Stimulated activated CD8-positive, alpha-beta memory T cell treated with anti-CD3 and anti-CD28 coated beads, Interleukin-2, amount 100 ng/mL, for 1 hour (primary cell): ENCODE results near the gene DELE1.

ENCODE experiments used
- DNase-seq, 2 donors: peaks; one replicate each; pipeline ENCODE4 v3.0.0-alpha.2; 2020; ENCODE audit warnings: low read depth in 2 of 2

DELE1 gene

DNA sequence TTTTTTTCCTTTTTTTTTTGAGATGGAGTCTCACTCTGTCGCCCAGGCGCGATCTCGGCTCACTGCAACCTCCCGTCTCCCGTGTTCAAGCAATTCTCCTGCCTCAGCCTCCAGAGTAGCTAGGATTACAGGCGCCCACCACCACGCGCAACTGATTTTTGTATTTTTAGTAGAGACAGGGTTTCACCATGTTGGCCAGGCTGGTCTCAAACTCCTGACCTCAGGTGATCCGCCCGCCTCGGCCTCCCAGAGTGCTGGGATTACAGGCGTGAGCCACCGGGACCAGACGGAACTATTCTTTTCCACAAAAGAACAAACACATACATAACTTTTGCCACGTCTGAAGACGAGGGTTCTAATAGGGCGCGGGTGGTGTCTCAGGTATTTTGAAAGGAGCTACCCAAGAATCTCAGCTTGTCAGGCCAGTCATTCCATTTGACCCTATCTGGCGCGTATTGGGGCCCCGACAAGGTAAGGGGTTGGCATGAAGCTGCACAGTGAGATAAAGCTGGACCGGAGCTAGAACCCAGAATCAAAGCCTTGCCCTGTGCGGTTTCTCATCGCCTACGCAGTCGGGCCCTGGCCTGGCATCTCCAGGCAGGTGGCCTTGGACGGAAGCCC lies 734 bp upstream of the DELE1 start:
- peak in 1 of 2 donors; percentile 2 for DNase-seq

DNA sequence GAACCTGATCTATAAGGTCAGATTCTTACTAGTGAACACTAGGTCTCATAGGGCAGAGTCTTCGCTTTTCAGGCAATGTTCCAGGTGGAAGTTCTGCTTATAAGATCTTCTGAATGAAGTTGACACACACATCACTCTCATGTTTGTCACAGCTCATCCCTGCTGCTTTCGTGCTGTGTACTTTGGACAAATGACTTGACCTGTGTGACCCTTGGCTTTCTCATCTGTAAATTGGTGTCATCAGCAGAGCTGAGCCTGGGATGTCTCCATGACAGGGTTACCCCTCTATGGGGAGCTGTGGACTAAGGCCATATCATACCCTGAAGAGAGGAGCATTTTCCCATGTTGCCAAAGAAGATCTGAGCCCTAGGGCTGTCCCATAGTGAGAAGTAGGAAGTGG lies 2.8 kb downstream of the DELE1 start:
- no peak for DNase-seq

DNA sequence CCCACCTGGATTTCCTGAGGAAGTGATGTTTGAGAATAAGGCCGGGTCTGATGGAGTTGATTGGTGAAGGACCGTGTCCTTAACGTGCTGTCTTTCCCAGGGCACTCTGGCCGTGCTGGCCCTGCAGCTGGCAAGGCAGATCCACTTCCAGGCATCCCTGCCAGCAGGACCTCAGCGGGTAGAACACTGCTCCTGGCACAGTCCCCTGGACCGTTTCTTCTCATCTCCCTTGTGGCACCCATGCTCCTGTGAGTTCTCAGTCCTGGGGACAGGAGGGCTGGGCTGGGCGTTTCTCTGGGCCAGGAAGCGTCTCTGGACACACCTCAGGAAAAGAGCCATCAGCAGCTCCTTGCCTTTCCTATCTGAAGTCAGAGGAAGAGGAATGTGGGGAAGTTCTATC lies 4.4 kb downstream of the DELE1 start:
- no peak for DNase-seq

DNA sequence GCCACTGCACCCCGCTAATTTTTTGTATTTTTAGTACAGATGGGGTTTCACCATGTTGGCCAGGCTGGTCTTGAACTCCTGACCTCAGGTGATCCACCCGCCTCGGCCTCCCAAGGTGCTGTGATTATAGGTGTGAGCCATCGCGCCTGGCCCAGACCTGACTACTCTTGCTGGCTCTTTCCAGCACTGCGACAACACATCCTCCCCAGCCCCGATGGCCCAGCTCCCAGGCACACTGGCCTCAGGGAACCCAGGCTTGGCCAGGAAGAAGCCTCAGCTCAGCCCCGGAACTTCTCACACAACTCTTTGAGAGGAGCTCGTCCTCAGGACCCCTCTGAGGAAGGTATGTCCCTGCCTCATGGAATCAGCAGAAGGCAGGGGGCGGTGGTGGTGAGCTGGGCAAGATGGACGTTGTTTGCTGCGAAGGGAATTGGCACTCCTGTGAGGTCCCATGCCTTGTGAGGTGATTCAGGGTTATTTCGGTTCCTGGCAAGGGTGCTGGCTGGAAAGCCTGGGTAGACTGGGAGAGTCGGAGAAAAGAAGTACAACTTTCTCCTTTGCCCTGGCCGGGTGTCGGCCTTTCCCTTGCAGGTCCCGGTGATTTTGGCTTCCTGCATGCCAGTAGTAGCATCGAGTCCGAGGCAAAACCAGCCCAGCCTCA lies 5.9 kb downstream of the DELE1 start:
- no peak for DNase-seq

DNA sequence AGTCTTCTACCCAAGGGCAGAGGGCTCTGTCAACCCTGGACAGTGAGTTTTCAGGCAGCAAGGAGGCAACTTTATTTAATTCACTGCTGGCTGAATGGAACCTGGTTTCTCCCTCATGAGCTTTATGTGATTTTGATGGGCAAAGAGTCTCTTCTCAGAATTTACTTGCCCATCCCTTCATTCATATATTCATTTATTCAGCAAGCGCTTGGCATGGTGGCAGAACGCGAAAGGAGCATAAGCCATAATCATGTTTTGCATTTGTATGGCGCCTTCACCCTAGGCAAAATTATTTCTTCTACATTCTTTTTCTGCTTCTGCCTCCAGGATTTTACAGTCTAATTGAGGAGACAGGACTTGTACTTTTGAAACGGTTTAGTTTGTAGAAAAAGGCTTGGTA lies 8.0 kb downstream of the DELE1 start:
- DNase-seq = no peak

DNA sequence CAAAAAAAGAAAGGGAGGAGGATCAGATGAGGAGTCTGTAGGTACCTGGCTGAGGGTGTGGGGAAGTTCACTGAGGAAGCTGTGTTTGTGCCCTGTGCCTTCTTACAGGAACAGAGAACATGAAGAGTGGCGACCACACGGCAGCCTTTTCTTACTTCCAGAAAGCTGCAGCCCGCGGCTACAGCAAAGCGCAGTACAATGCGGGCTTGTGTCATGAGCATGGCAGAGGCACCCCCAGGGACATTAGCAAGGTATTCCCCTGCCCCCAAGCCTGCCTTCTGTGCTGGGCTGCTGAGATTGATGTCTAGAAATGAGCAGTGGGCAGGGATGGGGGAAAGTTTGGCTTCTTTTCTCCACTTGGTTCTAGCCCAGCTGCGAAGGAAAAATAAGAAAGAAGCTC lies 9.5 kb downstream of the DELE1 start:
- DNase-seq = no peak

DNA sequence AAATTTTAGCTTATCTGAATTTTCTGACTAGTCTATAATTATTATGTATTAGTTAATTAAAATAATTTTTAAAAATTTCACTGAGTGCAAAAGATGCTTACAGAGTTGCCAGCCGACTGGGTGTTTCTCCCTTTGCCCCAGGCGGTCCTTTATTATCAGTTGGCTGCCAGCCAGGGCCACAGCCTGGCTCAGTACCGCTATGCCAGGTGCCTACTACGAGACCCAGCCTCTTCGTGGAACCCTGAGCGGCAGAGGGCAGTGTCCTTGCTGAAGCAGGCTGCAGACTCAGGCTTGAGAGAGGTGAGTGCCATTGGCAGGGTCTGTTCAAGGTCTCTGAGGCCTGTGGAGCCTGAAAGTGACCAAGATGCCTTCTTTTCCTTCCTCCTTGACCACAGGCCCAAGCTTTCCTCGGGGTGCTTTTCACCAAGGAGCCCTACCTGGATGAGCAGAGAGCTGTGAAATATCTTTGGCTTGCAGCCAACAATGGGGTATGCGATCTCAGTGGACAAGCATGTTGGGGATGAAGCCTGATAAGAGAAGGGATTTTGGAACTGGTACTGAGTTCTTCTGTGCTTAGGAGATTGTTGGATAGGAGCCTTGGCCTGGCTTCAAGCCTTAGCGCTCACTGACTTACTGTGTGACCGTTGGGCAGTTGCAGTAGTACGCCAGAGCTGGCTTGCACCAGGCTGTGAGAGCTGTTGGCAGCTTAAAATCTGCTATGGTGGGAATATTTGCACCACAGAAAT lies 10.6 kb downstream of the DELE1 start:
- DNase-seq = no peak

DNA sequence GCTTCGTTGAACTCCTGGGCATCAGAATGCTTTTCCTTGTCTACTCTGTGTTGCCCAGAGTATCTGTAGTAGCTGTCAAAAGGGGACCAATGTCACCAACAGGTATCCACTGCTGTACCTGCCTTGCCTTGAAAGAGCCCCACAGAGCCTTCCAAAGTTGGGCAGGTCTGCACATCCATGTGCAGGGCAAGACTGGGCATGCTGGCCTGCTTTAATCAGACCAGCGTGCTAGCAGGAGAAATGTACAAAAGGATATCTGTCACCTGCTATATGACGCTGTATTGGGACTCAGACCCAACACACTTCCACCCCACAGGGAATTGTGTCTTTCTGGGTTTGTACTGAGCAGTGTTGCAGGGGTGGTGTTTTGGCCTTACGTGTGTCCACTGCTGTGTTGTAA lies 11.9 kb downstream of the DELE1 start:
- DNase-seq = no peak

DNA sequence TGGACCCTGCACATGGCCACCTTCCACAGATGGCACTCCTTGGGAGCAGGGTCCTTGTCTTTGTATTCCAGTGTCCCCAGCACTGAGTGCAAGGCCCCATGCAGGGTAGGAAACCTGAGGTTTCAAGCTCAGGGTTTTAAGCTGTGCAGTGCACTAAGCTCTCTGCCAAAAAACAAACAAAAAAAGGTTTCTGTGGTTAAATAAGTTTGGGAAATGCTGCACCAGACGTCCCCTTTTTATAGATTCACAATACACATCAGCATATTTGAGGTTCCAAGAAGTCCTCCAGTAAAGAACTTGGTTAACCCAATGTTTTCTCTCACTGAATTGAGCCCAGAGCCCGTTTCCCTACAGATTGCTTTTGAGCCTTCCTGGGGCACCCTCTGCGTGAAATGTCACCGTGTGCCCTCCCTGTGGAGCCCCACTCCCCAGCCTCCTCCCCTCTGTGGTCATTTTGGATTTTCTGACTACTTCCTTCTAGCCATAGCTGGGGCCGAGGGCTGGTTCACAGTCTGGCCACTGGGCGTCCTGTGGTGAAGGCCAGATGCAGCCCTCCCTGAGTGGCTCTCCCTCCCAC lies 17.1 kb downstream of the DELE1 start:
- DNase-seq = no peak

DNA sequence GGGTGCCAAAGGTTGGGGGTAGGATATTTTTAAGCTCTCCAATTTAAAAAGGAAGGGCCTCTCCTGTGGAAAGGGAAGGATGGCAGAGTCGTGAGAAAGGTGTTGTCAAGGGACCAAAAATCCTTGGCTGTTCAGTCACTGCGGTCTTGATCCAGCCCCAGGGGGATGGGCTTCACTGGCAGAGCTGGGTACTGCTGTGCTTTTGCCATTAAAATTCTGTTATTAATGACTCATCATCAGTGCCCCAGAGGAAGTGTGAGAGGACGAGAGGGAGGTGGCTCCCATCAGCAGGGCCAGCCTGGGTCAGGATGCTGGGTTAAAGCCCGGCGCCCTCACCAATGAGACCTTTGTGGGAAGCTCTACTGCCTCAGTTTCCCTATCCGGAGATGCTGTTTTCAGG lies 17.6 kb downstream of the DELE1 start:
- DNase-seq = no peak

DNA sequence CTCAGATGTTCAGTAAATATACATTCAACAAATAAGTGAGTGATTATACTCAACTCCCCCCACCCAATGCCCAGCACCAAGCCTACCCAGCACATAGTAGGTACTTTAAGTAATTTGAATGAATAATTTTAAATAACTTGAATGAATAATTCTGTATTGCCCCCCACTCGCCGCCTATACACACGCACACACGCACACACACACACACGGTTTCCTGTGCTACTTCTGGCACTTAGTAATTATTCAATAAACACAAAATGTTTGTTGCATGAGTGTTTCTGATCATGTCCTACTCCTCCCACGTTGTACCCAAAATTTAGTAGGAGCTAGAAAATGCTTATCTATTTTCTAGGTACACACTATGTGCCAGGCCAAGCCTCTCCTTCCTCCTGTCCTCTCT lies 18.1 kb downstream of the DELE1 start:
- DNase-seq = no peak

DNA sequence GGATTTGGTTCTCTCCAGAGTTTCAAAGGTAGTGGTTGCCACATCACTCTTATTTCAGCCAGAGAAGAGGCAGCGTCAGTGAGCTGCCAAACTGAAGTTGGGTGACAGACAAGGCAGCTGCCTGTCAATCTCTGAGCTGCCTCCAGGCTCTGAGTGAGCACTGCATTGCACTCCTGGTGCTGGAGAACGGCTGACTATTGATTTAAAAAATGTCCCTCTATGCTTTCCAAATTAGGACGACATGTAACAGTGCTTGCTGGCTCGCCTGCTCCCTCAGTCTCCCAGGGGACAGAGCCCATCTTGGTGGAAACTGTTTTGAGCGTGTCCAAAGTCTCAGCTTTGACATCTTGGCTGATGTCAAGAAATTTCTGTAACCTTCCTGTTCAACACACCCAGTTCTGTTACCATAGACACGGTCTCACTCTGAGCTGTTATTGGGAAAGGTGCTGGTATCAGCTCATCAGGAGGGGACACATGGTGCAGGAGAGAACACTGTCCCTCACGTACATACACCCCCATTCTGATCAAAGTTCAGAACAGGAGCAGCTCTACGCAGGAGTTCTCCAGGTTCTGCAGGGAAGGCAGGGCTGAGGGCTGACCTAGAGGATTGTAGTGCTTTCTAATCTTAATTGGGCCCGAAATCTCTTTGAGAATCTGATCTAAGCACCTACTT lies 18.6 kb downstream of the DELE1 start:
- no peak for DNase-seq

DNA sequence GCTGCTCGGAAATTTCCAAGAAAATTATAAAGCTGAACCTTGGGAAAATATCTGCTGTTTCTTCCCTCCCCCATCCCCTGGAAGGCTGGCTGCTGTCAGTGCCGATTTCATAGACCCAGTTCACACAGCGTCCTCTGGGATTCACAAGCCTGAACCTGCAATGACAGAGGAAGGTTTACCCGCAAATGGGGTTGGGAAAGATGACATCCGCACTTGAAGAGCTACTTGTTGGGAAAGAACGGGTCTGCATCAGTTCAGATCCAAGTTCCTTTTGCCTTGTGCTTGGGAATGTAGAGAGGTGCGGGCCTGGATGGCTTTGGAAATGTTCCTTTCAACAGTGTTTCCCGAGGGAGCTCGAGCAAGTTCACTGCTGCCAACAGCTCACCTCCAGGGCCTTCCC lies 20.4 kb downstream of the DELE1 start:
- no peak for DNase-seq

DNA sequence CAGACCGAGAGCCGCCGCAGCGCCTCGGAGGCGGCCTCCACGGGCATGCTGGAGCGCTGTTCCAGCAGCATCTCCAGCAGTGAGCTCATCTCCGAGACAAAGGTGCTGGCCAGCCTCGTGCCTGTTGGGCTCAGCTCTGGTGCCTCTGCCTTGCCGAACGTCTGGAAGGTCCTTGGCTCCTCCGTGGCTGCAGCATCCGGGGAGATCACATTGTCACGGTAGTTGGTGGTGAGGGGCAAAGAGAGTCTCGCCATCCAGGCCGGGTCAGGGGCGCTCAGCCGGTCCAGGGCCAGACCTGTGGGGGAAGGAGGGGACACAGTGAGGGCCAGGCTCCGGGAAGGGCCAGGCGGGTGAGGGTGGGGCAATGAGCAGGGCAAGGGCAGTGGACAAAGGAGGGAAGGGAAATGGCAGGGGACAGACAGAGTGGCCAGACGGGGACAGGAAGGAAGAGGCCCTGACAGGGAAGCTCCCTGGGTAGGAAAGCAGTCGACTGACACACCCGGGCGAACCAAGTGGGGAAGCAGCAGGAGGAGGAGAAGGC lies 21.9 kb downstream of the DELE1 start:
- no peak for DNase-seq

DNA sequence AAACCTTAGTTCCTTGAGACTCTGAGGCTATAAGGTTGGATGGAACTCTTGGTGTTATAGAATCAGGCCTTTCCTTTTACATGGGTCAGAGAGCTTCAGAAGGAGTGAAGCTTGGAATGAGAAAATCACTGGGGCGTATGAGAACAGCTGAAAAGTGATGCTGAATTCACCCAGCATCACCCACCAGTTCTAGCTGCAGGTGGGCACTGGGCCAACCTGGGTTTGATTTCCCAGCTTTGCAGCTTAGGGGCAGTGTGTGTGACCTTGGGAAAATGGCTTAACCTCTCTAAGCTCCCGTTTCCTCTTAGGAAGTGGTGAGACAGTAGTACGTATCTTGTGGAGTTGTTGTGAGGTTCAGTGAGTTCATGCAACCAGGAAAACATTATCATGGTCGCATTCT lies 23.6 kb downstream of the DELE1 start:
- no peak for DNase-seq

DNA sequence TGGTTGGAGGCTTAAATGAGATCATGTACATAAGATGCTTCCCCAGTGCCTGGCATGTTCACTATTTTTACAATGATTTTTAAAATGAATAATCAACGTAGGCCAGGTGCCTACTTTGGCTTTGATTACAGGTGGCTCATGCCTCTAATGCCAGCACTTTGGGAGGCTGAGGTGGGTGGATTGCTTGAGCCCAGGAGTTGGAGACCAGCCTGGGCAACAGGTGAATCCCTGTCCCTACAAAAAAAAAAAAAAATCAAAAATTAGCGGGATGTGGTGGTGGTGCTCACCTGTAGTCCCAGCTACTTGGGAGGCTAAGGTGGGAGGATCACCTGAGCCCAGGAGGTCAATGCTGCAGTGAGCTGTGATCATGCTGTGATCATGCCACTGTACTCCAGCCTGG lies 25.1 kb downstream of the DELE1 start:
- no peak for DNase-seq

DNA sequence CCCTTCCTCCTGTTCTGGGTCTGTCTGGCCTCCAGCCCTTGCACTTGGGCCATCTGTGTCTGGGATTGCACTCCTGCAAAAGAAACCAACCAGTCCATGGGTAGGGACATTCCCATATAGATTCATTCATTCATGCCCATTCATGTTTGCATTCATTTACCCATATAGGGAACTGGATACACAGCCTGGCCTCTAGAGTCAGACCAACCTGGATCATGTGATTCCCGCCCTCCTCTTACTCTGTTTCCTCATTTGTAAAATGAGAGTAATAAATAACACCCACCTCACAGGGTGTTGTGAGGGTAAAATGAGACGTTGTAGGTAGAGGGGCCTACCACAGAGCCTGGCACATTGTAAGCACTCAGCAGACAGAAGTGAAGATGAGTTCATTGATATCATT lies 25.8 kb downstream of the DELE1 start:
- DNase-seq = no peak

DNA sequence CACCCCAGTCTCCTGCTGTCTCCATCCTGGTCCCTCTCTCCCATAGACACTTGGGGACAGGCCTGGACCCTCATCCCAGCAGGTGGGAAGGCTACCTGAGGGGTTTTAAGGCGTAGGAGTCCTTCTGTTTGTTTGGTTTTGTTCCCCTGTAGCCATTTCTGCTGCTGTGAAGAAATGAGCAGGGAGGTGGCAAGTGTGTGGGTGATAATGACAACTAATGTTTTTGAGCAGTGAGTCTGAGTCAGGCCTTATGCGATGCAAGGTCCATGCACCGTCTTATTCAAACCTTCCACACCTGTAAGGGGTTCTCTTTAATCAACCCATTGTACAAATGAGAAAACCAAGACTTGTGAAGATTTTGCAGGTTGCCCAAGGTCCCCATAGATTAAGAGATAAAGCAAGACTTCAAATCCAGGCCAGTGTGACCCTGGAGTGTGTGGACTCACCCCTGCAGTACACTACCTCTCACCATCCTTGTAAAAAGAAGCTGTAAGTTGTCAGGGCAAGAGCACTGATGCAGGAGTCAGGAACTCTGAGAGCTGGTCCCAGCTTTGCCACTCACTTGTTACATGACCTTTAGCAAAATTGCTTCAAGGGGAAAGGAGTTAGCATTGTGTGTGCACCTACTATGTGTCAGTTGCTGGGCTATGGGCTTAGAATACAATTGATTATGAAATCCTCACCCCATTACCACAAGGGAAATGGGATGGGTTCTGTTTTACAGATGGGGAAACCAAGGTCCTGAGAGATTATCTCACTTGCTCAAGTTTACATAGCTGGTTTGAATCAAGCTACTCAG lies 26.7 kb downstream of the DELE1 start:
- no peak for DNase-seq

DNA sequence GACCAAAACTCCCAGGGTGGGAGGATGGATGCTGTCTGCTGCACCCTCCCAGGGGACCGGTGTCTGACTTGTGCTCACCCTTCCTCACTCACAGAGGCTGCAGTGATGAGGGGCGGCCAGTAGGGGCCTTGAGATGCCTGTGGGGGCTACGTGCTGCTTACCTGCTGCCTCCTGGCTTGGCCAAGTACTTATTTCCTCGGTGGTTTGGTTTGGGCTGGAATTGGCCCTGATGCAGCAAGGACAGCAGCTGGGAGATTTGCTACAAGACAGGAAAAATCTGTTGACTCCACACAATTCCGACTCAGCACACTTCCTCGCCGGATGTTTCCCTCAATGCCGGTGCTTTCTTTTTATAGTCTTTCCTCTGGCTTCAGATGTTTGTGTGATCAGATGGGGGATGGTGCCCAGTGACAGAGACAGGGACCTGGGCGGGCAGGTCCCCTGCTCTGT lies 27.7 kb downstream of the DELE1 start:
- no peak for DNase-seq

DNA sequence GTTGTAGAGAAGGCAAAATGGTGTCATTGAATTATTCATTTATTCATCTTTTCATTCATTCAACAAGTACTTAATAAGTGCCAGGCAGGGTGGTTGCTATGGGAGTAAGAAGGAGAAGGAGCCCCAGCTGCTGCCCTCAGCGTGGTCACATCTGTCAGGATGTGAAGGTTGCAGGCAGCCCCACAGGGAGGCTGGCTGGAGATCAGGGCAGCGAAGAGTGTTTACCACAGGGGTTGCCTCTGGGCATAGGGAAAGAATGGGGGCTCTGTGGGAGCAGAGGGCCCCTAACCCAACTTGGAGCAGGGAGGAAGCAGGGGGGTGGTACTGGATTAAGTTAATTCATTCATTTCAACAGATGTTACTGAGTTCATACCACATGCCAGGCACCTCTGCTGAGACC lies 28.3 kb downstream of the DELE1 start:
- no peak for DNase-seq

DNA sequence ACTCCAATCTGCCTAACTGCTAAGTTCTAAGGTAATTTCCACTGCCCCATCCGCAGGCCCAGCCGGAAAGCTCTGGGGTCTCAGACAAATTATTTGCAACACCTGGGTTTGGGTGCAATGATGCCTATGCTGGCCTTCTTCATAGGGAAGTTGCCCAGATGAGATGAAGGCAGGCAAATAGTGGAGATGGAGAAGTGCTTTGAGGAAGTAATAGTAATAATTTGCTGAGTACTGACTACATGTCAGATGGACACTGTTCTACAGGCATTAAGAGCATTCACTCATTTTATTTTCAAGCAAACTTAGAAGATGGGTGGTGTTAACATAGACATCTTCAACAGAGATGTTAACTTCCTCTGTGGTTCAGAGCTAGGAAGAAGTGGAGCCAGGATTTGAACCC lies 30.5 kb downstream of the DELE1 start:
- DNase-seq = no peak
